Epithelial cell of proximal tubule (primary cell): Measurements from ENCODE around the gene ZDHHC1. TPM values are rescaled to one million over a fixed set of nuclear protein-coding genes. Genes with fewer than 3 reads are reported as not detected.

Experiments
- DNase-seq: peaks from one replicate; pipeline ENCODE4 v3.0.0-alpha.2; 2011; ENCODE audit warnings: low read depth
- H3K4me3 ChIP-seq: 2 replicates; pipeline ENCODE4 v1.5.1; 2011; ENCODE audit warnings: low read depth, mild to moderate bottlenecking, low read length
- total RNA-seq: library from RNA; depleted of rRNA; stranded (reverse); fragments of >200 nt; gene quantifications from 2 replicates; pipeline ENCODE4 v1.2.3, GENCODE V29; 2015
- TF ChIP-seq, protein P1 (sequence below): conservative IDR thresholded peaks from 2 replicates; pipeline ENCODE4 v1.5.1; 2012; ENCODE audit warnings: low read depth, mild to moderate bottlenecking, low read length

The ZDHHC1 gene, protein sequence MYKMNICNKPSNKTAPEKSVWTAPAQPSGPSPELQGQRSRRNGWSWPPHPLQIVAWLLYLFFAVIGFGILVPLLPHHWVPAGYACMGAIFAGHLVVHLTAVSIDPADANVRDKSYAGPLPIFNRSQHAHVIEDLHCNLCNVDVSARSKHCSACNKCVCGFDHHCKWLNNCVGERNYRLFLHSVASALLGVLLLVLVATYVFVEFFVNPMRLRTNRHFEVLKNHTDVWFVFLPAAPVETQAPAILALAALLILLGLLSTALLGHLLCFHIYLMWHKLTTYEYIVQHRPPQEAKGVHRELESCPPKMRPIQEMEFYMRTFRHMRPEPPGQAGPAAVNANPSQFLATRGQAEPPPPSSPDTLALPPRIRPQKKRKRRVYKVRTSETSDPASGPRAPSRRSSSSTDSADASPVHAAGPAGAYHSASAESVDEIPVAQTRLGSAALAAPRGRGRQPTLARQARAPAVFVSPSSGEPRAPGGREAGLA
- 1.8 and 7.3 TPM in 2 replicates for total RNA-seq

DNA sequence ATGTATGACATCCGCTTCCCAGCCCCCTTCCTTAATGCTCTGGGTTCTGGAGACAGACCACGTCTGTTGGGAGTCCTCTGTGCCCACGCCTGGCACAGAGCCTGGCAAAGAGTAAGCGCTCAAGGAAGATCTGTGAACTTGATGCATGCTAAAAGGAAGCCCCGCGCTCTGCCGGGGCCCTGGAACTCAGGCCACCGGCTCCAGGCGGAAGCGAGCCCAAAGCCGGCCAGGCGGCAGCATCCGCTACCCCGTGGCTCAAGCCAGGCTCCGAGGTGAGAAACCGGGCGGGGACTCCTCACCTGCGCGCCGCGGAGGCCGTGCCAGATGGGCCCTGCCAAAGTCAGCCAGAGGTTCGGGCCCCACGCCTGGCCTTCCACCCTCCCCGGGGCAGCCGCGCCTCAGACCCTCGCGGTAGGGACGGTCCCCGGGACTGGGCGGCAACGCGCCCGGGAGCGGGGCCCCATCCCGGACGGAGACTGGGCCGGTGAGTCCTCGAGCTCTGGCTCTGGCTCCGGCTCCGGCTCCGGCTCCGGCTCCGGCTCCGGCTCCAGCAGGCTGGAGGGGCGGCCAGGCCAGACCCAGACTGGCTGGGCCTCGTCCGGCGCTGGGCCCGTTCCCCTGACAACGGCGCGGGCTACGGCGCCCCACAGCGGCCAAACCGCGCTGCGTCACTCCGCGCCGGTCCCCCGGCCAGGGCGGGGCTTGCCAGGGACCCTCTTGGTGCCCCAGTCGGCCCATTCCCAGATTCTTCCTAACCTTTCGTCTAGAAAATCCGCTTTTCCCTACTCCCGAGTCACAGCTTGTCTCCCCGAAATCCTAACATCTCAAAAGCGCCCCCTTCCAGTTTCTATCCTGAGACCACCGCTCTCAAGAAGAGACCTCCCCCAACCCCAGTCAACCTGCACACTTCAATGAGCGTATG lies at the start of gene ZDHHC1:
TSS of gene ZDHHC1 (minus strand) at position 606 of the 922 bp plus-strand sequence. CDS start 8,702 bp downstream, outside the sequence.
- TF ChIP-seq, protein P1, sequence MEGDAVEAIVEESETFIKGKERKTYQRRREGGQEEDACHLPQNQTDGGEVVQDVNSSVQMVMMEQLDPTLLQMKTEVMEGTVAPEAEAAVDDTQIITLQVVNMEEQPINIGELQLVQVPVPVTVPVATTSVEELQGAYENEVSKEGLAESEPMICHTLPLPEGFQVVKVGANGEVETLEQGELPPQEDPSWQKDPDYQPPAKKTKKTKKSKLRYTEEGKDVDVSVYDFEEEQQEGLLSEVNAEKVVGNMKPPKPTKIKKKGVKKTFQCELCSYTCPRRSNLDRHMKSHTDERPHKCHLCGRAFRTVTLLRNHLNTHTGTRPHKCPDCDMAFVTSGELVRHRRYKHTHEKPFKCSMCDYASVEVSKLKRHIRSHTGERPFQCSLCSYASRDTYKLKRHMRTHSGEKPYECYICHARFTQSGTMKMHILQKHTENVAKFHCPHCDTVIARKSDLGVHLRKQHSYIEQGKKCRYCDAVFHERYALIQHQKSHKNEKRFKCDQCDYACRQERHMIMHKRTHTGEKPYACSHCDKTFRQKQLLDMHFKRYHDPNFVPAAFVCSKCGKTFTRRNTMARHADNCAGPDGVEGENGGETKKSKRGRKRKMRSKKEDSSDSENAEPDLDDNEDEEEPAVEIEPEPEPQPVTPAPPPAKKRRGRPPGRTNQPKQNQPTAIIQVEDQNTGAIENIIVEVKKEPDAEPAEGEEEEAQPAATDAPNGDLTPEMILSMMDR = peak; percentile 41
- no peak for DNase-seq

DNA sequence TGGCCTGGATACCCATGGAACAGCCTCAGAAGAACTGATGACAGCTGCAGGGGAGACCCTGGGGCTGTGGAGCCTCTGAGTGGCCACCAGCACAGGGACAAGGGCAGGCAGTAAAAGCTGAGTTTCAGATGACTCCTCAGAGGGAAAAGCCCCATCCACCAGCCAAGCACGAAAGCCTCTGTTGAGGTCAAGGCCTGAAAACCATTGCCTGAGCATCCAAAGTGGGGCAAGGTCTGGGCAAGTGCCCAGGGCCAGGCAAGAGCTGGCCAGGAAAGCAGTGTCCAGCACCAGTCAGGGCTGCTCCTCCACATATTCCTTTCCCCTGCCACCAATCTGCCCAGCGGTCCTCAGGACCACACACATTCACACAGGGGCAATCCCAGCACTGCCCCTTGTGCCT lies 48.3 kb upstream of the ZDHHC1 start:
- no peak overlapping the region for H3K4me3 ChIP-seq
- DNase-seq = no peak
- TF ChIP-seq, protein P1 = no peak

More for the DNA sequence above, at the start of gene ZDHHC1:
- H3K4me3 ChIP-seq = peak within 1 kb of the TSS; percentile 75

DNA sequence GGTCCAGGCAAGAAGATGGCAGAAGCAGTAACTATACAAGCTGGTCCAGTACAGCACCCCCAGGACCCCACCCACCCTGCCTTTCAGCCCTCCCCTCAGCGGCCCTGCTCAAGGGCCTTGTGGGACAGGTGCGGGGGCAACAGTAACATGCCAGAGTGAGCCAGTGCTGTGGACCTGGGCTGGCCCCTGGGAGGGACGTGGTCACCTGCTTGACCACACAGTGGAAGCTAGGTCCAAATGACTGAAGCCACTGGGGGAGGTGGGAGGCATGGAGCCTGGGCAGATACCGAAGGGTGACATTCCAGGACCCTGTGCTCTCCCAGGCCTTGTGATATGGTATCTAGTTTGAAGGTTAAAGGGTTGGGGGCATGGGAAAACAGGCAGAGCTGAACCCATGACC lies 47.4 kb upstream of the ZDHHC1 start:
- TF ChIP-seq, protein P1 = no peak
- DNase-seq = no peak
- no peak overlapping the region for H3K4me3 ChIP-seq

DNA sequence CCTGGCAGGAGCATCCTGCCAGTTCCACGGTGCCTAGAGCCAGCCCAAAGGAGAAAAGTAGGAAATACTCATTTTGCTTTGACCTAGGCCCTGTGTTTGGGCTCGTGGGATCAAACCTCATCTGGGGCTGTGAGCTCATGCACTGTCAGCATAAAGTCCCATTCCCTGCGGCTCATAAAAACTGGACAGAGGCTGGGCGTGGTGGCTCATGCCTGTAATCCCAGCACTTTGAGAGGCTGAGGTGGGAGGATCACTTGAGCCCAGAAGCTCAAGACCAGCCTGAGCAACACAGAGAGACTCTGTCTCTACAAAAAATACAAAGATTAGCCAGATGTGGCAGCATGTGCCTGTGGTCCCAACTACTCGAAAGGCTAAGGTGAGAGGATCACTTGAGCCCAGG lies 46.8 kb upstream of the ZDHHC1 start:
- TF ChIP-seq, protein P1 = no peak
- DNase-seq = no peak

DNA sequence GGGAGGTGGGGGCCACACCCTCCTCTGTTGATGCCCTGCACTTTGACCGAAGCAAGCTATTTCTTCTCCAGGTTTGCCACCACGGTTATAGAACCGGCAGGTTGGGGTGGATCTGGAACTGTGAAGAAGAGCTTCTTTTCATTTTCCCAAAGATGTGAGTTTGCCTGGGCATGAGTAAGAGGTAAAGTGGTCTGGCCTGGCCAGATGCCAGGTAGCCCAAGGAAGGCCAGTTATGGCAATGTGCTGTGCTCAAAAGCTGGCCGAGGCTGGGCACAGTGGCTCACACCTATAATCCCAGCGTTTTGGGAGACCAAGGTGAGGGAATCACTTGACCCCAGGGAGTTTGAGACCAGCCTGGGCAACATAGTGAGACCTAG lies 46.0 kb upstream of the ZDHHC1 start:
- no peak overlapping the region for H3K4me3 ChIP-seq
- DNase-seq = no peak
- TF ChIP-seq, protein P1 = no peak

More for the DNA sequence above, 46.8 kb upstream of the ZDHHC1 start:
- no peak overlapping the region for H3K4me3 ChIP-seq

DNA sequence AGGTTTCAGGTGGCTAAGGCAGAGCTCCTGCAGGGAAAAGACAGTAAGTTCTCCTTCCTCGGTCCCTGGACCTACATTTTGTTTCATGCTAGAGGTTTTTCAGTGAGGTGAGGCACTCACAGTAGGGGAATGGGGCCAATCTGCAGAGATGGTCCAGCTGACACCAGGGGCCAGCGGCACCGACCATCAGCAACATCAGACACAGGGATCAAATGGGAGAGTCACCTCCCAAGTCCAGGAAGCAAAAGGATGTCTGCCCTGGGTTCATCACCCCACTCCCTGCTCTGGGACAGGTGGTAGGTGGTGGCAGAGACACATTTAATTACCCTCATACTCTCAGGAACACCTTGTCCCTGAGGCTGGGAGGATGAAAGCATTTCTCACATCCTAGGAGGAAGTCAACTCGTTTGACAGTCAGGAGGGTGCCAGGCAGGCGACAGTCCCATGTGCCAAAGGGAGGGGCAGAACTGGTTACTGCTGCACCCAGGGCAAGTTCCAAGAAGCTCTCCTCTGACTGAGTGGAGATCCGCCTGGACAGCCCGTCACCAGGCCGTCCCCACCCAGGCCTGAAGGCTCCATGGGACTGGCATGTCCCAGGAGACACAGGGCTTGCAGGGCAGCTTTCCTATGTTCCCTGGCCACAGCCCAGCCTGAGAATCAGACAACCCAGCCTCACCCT lies 45.5 kb upstream of the ZDHHC1 start:
- no peak for DNase-seq
- H3K4me3 ChIP-seq = no peak overlapping the region
- TF ChIP-seq, protein P1 = no peak
